ENCODE data around the gene ZNF185.

Gene ZNF185

DNA sequence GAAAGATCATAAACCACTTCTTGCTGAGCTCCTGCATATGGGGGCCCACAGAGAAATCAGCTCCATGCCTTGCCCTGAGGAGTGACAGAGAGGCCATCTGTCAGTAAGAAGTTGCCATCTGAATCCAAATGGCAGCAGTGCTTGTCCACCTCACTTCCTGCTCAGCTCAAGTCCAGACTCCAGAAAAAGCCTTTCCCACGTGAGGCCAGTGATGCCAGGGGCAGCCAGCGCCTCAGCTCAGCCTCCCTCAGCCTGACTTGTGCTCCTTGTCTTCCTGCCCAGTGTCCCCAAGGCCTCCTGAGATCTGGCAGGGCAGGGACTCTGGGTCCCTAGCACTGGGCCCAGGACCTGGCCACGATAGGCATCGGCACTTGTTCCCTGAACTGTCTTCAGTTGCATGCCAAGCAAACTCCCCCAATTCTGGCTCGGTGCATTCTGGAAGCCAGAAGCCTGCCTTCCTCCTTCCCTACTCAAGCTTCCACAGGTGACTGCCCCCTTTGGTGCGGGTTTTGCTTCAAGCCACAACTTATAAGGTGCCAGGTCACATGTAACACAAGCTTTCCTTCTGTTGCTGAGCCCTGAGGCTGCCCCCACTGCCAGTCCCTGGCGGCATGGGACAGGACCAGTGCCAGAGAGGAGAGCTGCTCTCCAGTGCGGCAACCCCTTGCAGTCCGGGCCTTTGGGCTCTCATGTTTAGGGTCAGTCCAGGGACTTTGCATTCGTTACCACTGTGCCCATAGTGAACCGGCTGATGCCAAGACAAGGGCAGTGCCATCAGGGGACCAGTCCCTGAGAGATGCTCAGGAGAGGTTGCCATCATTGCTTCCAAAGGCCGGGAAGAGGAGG is 2.2 kb downstream of the ZNF185 start:
- H3K4me3 ChIP-seq (replicated peaks; ENCODE audit: low read depth, low read length) = no peak overlapping the region
- DNase-seq (ENCODE audit: extremely low read depth, low read depth) = no peak
- TF ChIP-seq, protein P1, sequence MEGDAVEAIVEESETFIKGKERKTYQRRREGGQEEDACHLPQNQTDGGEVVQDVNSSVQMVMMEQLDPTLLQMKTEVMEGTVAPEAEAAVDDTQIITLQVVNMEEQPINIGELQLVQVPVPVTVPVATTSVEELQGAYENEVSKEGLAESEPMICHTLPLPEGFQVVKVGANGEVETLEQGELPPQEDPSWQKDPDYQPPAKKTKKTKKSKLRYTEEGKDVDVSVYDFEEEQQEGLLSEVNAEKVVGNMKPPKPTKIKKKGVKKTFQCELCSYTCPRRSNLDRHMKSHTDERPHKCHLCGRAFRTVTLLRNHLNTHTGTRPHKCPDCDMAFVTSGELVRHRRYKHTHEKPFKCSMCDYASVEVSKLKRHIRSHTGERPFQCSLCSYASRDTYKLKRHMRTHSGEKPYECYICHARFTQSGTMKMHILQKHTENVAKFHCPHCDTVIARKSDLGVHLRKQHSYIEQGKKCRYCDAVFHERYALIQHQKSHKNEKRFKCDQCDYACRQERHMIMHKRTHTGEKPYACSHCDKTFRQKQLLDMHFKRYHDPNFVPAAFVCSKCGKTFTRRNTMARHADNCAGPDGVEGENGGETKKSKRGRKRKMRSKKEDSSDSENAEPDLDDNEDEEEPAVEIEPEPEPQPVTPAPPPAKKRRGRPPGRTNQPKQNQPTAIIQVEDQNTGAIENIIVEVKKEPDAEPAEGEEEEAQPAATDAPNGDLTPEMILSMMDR (IDR thresholded peaks at IDR 0.05; ENCODE audit: low read depth, low read length, missing control alignments) = no peak

DNA sequence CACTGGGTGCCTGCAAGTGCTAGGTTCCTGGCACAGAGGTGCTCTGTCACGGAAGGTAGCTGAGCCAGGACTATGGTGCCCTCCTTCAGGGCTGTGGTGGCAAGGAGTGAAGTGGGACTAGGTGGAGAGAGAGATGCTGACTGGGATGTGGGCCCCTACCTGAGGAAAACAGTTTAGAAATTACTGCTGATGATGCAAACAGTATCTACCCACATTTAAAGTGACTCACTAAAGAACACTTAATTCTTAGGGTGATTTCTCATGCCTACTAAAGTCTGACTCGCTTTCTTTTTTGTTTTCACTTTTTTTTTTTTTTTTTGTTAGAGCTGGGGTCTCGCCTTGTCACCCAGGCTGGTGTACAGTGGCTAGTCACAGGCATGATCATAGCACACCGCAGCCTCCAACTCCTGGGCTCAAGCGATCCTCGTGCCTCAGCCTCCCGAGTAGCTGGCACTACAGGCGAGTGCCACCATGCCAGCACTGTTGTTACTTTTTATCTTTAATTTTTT is 3.1 kb downstream of the ZNF185 start:
- H3K4me3 ChIP-seq (replicated peaks; ENCODE audit: low read depth, low read length) = no peak overlapping the region
- TF ChIP-seq, protein P1 (IDR thresholded peaks at IDR 0.05; ENCODE audit: low read depth, low read length, missing control alignments) = no peak
- DNase-seq (ENCODE audit: extremely low read depth, low read depth) = no peak

DNA sequence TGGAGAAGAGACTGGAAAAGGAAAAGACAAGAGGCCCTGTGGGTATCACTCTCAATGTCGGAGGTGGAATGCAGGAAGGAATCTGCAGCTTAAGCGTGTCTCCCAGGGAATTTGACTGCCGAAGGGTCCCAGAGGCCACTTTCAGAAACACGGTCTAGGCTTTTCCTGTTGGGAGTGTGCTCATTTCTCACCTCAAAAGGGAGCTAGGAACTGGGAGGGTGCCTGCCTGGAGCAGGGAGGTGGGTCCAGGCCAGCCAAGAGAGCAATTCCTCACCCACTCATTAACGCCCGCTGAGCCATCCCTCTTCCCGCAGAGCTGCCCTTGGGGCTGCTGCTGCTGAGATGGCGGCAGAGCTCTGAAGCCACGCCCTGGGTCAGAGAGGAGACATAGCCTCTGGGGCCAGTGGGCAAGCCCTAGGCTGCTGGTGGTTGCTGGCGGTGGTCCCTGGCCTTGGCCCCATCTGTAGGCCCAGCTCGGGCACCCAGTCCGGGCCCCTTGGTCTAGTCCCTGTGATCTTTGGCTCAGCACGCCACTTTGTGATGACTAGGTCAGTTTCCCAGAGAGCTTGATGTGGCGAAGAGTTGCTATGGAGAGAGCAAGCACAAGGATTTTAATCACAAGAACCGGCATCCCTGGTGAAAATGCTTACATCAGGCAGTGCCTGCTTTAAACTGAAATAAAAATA is 4.1 kb downstream of the ZNF185 start:
- TF ChIP-seq, protein P1 (IDR thresholded peaks at IDR 0.05; ENCODE audit: low read depth, low read length, missing control alignments) = no peak
- DNase-seq (ENCODE audit: extremely low read depth, low read depth) = no peak
- H3K4me3 ChIP-seq (replicated peaks; ENCODE audit: low read depth, low read length) = no peak overlapping the region

DNA sequence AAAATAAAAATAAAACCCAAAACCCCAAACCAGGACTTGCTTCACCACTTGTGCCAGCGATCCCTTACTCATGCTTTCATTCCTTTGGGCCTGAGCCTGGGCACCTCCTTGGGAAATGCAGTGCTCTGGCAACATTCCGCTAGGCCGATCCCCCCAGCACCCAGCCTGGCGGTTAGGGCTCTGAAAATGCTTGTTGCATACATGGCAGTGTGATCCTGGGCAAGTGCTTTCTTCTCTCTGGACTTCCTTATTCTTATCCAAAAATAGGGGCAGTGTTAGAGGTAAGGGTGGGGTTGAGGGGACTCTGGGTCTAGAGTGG is 4.6 kb downstream of the ZNF185 start:
- DNase-seq (ENCODE audit: extremely low read depth, low read depth) = no peak
- TF ChIP-seq, protein P1 (IDR thresholded peaks at IDR 0.05; ENCODE audit: low read depth, low read length, missing control alignments) = no peak
- H3K4me3 ChIP-seq (replicated peaks; ENCODE audit: low read depth, low read length) = no peak overlapping the region

DNA sequence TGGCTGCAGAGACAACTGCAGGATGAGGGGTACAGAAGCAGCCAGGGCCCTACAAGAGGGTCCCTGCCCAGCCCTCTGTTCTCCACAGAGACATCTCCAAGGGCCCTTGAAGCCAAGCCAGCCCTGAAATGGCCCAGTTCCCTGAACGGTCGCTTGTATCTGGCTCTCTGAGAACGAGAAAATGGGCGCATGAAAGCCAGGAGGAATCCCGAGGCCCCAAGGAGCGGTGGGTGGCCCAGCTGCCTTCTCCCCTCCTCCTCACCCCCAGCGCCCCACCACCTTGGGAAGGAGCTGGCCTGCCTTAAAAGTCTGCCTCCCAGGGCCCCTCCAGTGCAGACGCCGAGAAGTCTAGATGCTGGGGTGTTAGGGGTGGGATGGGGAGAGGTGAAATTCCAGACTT is 5.7 kb downstream of the ZNF185 start:
- no peak overlapping the region for H3K4me3 ChIP-seq (replicated peaks; ENCODE audit: low read depth, low read length)
- TF ChIP-seq, protein P1 (IDR thresholded peaks at IDR 0.05; ENCODE audit: low read depth, low read length, missing control alignments) = no peak
- DNase-seq (ENCODE audit: extremely low read depth, low read depth) = no peak

DNA sequence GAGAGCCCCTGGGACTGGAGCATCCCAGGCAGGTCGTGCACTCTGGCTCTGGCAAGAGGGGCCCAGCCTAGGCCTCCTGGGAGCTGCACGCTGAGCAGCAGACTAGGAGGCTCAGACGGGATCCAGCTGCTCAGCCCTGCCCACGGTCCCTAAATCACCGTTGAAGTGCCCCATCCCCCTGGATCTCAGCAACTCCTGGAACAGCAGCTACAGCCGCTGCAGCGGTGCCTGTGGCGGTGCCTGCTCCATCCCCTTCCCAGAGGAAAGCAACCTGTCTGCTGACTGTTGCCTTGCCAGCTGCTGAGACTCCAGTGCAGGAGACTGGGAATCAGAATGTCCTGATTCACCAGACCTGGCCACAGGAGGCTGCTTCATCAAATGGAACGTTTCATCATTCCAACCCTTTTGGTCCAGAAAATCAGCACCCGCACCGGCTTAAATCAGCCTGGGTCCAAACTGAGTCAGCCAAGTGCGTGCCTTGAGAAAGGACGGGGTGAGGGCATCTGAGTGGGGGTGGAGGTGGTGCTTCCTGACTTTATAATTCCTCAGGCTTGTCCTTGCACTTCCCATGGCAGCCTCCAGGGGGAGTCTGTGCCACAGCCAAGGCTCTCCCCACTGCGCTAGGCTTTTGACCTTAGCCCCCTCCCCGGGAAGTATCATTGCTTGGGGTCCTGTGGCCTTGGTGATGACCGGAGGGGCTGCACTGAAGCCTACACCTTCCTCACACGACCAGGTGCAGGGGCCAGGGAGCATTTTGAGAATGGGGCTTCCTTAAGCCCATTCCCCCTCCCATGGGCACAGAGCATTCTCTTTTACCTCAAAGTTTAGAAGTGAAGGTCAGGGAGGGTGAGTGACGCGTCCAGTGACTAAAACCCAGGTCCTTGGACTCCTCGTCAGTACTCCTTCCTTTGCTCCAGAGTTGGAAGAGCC is 6.5 kb downstream of the ZNF185 start:
- H3K4me3 ChIP-seq (replicated peaks; ENCODE audit: low read depth, low read length) = no peak overlapping the region
- TF ChIP-seq, protein P1 (IDR thresholded peaks at IDR 0.05; ENCODE audit: low read depth, low read length, missing control alignments) = peak; percentile 77
- no peak for DNase-seq (ENCODE audit: extremely low read depth, low read depth)
